HepG2 (cell line): ENCODE measurements around the gene ZDHHC7. TPM values are rescaled to one million over a fixed set of nuclear protein-coding genes. Genes with fewer than 3 reads are reported as not detected.

Source experiments
- ARNT2 ChIP-seq: sonication (generic); formaldehyde crosslinking; IDR thresholded peaks from 2 replicates; pipeline ENCODE4 v1.8.0; 2022; ENCODE audit warnings: mild to moderate bottlenecking, low read depth, missing genetic modification reagents, moderate library complexity
- E2F2 ChIP-seq: sonication (generic); formaldehyde crosslinking; IDR thresholded peaks from 2 replicates; pipeline ENCODE4 v1.4.0; 2020; ENCODE audit warnings: missing genetic modification reagents, borderline replicate concordance
- EEA1 ChIP-seq: sonication (generic); formaldehyde crosslinking; IDR thresholded peaks from 2 replicates; pipeline ENCODE4 v1.5.1; 2020; ENCODE audit warnings: mild to moderate bottlenecking, missing genetic modification reagents, borderline replicate concordance
- FOXM1 ChIP-seq: sonication (generic); formaldehyde crosslinking; IDR thresholded peaks from 2 replicates; pipeline ENCODE4 v1.5.0; 2020; ENCODE audit warnings: missing genetic modification reagents
- GATA4 ChIP-seq: sonication (generic); IDR thresholded peaks from 2 replicates; pipeline ENCODE4 v1.6.1; 2016; ENCODE audit warnings: antibody characterized with exemption, low read depth, borderline replicate concordance
- KAT8 ChIP-seq: IDR thresholded peaks from 2 replicates; pipeline ENCODE4 v1.6.1; 2016; ENCODE audit warnings: missing genetic modification reagents, missing compliant biosample characterization
- PRDM4 ChIP-seq: sonication (generic); formaldehyde crosslinking; IDR thresholded peaks from 2 replicates; pipeline ENCODE4 v1.9.0; 2021; ENCODE audit warnings: missing genetic modification reagents, borderline replicate concordance
- RAD51 ChIP-seq: fragments of 450-650 bp; IDR thresholded peaks from 2 replicates; pipeline ENCODE4 v1.6.1; 2016; ENCODE audit warnings: borderline replicate concordance
- SRSF9 ChIP-seq: fragments of 200-400 bp; formaldehyde crosslinking; IDR thresholded peaks from 2 replicates; pipeline ENCODE4 v1.6.1; 2018; ENCODE audit warnings: borderline replicate concordance, mild to moderate bottlenecking, low read depth, low read length; ENCODE audit not compliant: insufficient read depth, poor library complexity, severe bottlenecking
- SSRP1 ChIP-seq: IDR thresholded peaks from 2 replicates; pipeline ENCODE4 v1.6.1; 2016; ENCODE audit warnings: control low read depth
- THAP8 ChIP-seq: sonication (generic); formaldehyde crosslinking; IDR thresholded peaks from 2 replicates; pipeline ENCODE4 v1.5.1; 2020; ENCODE audit warnings: missing genetic modification reagents, mild to moderate bottlenecking, borderline replicate concordance
- ZBTB2 ChIP-seq: sonication (generic); formaldehyde crosslinking; IDR thresholded peaks from 2 replicates; pipeline ENCODE4 v1.8.0; 2022; ENCODE audit warnings: low read depth, missing genetic modification reagents
- ZBTB20 ChIP-seq: sonication (generic); formaldehyde crosslinking; IDR thresholded peaks from 2 replicates; pipeline ENCODE4 v1.8.1; 2023; ENCODE audit warnings: missing genetic modification reagents, low read depth, mild to moderate bottlenecking, borderline replicate concordance
- ZNF232 ChIP-seq: sonication (generic); formaldehyde crosslinking; IDR thresholded peaks from 2 replicates; pipeline ENCODE4 v1.4.0; 2020; ENCODE audit warnings: missing genetic modification reagents, borderline replicate concordance
- ZNF713 ChIP-seq: sonication (generic); formaldehyde crosslinking; IDR thresholded peaks from 2 replicates; pipeline ENCODE4 v1.4.0; 2020; ENCODE audit warnings: mild to moderate bottlenecking, missing genetic modification reagents
- ZNF790 ChIP-seq: sonication (generic); formaldehyde crosslinking; IDR thresholded peaks from 2 replicates; pipeline ENCODE4 v1.8.0; 2022; ENCODE audit warnings: missing genetic modification reagents, mild to moderate bottlenecking, borderline replicate concordance
- polyA plus RNA-seq, 8 experiments: library from polyadenylated mRNA; depleted of rRNA in 3 of 8; stranded (reverse) in 7 of 8; unstranded in 1 of 8; fragments of >200 nt; fragmentation: Illumina TruSeq in 4 of 8; extraction: Trizol in 4 of 8; gene quantifications; 2 replicates each; pipeline versions ENCODE4 v1.2.1 to v1.2.3, GENCODE V29; 2011 to 2016; ENCODE audit warnings: low read depth in 4 of 8, missing spikeins in 1 of 8, mixed read lengths in 1 of 8; ENCODE audit not compliant: insufficient read depth in 1 of 8
- total RNA-seq, 5 experiments: library from RNA; depleted of rRNA; stranded (reverse); fragments of >200 nt; fragmentation: Illumina TruSeq; extraction: Trizol; gene quantifications; 2 replicates each; pipeline ENCODE4 v1.2.3, GENCODE V29; 2016; ENCODE audit warnings: low read depth in 1 of 5
- TF ChIP-seq, protein P1 (sequence below), 2 experiments: sonication (generic) in 1 of 2; formaldehyde crosslinking in 1 of 2; IDR thresholded peaks; 2 replicates each; pipeline versions ENCODE4 v1.4.0 to v1.6.1; 2016 to 2020; ENCODE audit warnings: borderline replicate concordance in 1 of 2, low read depth in 1 of 2, mild to moderate bottlenecking in 1 of 2, missing genetic modification reagents in 1 of 2

Gene ZDHHC7
- total and polyA plus RNA-seq, 2 of the 13 experiments (the other 11 are each of a cell fraction or from before 2014, with no cell fraction given) = 46.8 to 67.6 TPM

DNA sequence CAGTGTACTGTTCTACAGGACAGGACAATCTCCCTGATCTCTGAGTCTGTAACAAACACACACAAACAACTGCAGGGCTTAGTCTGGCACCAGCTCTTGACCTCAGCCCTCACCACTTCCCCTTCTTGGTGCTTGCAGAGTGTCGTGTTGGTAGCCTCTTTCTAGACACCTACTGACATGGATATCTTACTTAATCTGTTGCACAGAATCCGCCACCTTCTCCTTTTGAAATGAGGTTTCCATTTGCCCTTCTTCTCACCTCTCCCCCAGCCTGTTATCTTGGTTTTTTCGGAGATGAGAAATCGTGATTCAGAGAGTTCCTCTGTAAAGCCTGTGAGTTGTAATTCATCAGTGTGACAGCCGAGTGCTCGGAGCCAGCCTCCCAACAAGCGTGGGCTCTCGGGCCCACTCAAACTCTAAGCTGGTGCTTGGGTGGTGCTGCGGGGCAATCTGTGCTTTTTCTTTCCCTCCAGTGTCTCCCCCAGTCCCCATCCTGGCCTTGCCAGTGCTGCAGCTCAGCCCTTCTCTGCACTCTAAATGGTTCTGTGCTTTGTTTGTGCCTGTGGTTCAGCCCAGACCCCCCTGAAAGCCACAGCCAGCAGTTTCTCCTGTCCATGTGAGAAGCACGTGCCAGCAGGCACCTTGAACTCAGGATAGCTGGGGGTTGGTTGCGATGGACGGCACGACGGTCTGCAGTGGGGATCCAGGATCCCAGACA, 44.3 kb upstream of the ZDHHC7 start (continued):
- TF ChIP-seq PRDM4 (CRISPR knock-in tag) (peak; percentile 28; the same call in 1 of the 2 replicates), ZNF790 (CRISPR knock-in tag) (peak; percentile 91; the same call in 1 of the 2 replicates), THAP8 (CRISPR knock-in tag) (no peak), SSRP1 (CRISPR knock-in tag) (no peak), RAD51 (no peak), KAT8 (CRISPR knock-in tag) (no peak), ARNT2 (CRISPR knock-in tag) (no peak; the same call in 1 of the 2 replicates), SRSF9 (no peak), ZBTB2 (0 out of 2 replicates have a peak, but pooled peaks have one; percentile 44), ZBTB20 (CRISPR knock-in tag) (peak; percentile 86; the same call in 1 of the 2 replicates), ZNF713 (CRISPR knock-in tag) (no peak), ZNF232 (CRISPR knock-in tag) (peak; percentile 82; the same call in 1 of the 2 replicates), E2F2 (CRISPR knock-in tag) (peak; percentile 23; the same call in 1 of the 2 replicates), FOXM1 (CRISPR knock-in tag) (no peak), GATA4 (no peak), EEA1 (peak; percentile 92; the same call in 1 of the 2 replicates)
- TF ChIP-seq, protein P1, sequence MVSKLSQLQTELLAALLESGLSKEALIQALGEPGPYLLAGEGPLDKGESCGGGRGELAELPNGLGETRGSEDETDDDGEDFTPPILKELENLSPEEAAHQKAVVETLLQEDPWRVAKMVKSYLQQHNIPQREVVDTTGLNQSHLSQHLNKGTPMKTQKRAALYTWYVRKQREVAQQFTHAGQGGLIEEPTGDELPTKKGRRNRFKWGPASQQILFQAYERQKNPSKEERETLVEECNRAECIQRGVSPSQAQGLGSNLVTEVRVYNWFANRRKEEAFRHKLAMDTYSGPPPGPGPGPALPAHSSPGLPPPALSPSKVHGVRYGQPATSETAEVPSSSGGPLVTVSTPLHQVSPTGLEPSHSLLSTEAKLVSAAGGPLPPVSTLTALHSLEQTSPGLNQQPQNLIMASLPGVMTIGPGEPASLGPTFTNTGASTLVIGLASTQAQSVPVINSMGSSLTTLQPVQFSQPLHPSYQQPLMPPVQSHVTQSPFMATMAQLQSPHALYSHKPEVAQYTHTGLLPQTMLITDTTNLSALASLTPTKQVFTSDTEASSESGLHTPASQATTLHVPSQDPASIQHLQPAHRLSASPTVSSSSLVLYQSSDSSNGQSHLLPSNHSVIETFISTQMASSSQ (IDR thresholded peaks at IDR 0.05; ENCODE audit: low read depth) = no peak
- TF ChIP-seq, protein P1 (CRISPR knock-in tag; IDR thresholded peaks at IDR 0.05; ENCODE audit: borderline replicate concordance) = 0 out of 2 replicates have a peak, but pooled peaks have one; percentile 23
